Amniotic epithelial cell (primary cell): ENCODE results near the gene RUFY3.

ENCODE experiments used
- DNase-seq: peaks from one replicate; pipeline ENCODE4 v3.0.0-alpha.2; 2010; ENCODE audit warnings: low read depth

Gene RUFY3

GRCh38 chr4:70778888-70779422 is 57.2 kb downstream of the RUFY3 start:
- peak; percentile 100 for DNase-seq

GRCh38 chr4:70783096-70783495 is 61.3 kb downstream of the RUFY3 start:
- DNase-seq = no peak

DNA sequence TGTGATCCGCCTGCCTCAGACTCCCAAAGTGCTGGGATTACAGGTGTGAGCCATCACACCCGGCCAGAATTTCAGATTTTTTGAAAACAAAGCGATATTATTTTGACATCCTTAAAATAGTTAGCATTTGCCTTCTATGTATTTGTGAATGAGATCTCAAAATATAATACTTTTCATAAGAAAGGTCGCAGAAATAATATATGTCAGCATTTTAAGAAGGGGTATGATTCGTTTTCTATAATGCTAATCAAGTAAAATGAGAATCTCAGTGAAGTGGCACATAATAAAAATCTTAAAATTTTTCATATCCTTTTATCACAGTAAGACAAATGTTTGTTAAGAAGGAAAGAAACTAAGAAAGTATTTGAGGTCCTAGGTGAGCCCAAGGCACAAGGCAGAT is 65.7 kb downstream of the RUFY3 start:
- DNase-seq = no peak

GRCh38 chr4:70788733-70789132 is 67.0 kb downstream of the RUFY3 start:
- DNase-seq = no peak

- no peak for DNase-seq
Observed at GRCh38 chr4:70793626-70794025, 71.9 kb downstream of the RUFY3 start.

DNA sequence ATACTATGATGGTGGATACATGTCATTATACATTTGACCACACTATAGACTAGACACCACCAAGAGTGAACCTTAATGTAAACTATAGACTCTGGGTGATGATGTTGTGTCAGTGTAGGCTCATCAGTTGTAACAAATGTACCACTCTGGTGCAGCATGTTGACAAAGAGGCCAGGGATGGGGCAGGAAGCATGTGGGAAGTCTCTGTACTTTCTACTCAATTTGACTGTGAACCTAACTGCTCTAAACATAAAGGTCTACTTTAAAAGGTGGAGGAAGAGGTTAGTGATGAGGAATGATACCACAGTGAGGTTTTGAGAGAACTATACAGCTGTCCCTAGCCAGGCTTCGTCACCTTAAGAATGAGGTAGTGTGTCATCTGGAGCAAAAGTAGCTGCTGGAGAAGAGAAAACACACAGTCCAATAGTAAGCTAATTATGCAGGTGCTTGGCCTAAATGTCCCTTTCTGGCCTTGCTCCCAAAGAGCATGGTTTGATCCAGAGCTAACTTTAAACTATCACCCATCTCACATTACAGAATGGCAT is 79.6 kb downstream of the RUFY3 start:
- DNase-seq = no peak

- peak; percentile 44 for DNase-seq
Observed at GRCh38 chr4:70802928-70803580, 81.3 kb downstream of the RUFY3 start.

- DNase-seq = no peak
Observed at GRCh38 chr4:70808151-70808550, 86.4 kb downstream of the RUFY3 start.

- no peak for DNase-seq
Observed at GRCh38 chr4:70815370-70815769, 93.6 kb downstream of the RUFY3 start.

DNA sequence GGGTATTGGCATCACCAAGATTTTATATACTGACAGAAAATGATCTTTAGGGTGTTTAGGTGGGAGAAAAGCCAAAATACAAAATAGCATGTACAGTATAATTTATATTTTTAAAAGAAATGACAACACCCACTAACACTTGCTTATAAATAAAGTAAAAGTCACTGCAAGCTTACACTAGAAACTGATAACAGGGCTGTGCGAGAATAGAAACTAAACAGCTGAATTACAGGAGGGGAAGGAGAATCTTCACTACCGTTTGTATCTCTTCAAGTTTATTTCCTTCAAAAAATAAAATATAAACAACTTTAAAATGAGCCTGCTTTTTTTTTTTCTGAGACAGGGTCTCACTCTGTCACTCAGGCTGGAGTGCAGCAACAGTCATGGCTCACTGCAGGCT is 95.1 kb downstream of the RUFY3 start:
- no peak for DNase-seq

- no peak for DNase-seq
Observed at GRCh38 chr4:70818173-70818855, 96.5 kb downstream of the RUFY3 start.

DNA sequence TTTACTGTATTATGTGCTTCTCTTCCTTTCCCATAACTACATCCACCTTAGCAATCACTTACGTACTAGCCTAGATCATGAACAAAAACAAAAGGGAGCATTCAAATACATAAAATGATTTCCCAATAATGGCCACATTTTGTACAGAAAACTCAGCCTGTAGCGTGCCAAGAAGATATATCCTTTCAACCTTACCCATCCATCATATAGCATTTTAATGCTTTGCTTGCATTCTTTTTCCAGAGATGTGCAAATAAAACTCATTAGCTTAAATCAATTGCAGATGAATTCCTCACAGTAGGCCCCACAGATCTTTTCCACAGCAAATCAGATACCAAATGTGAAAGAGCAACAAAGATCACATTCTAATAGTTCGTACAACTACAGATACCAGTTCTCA is 97.2 kb downstream of the RUFY3 start:
- no peak for DNase-seq

GRCh38 chr4:70829015-70829414 is 107.3 kb downstream of the RUFY3 start:
- DNase-seq = no peak

- DNase-seq = no peak
Observed at GRCh38 chr4:70829492-70829891, 107.7 kb downstream of the RUFY3 start.

DNA sequence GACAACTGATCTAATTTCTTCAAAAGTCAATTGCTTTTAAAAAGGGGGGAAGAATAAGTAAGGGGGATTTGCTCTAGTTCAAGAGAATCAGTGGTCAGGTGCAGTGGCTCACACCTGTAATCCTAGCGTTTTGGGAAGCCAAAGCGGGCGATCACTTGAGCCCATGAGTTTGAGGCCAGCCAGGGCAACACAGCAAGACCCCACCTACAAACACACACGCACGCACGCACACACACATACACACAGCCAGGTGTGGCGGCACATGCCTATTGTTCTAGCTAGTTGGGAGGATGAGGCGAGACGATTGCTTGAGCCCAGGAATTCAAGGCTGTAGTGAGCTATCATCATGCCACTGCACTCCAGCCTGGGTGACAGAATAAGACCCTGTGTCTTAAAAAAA is 108.3 kb downstream of the RUFY3 start:
- DNase-seq = no peak

DNA sequence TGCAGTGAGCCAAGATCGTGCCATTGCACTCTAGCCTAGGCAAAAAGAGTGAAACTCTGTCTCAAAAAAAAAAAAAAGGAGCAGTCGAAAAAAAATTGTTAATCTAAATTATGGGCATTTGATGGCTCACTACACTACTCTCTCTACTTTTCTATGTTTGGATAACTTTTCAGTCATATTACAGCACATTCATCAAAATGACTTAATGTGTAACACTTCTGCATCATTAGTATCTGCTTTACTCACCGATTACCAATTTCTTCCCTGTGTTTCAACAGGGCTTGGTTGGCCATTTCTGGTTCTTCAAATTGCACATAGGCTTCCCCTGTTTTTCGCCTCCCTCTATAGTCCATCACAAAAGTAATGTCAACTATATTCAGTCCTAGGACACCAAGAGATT is 109.5 kb downstream of the RUFY3 start:
- DNase-seq = no peak

GRCh38 chr4:70833675-70834074 is 111.9 kb downstream of the RUFY3 start:
- no peak for DNase-seq

DNA sequence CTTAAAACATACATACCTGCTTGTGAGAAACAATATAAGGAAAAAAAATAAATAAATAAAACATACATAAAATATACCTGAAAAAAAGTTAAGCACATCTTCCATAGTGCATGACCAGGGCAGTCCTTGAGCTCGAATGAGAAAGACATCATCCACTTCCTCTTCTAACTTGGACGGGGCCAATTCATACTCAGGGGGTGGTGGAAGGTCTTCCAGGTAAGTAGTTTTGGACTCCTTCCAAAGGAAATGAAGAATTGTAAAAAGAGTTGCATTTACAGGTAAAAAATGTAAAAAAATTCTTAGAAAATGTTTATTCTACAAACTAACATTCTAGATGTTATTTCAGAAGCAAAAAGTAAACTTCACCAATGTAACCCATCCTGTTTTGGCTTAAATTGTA is 114.3 kb downstream of the RUFY3 start:
- DNase-seq = no peak

- DNase-seq = peak; percentile 19
Observed at GRCh38 chr4:70838204-70838603, 116.4 kb downstream of the RUFY3 start.

GRCh38 chr4:70838666-70839588 is 117.2 kb downstream of the RUFY3 start:
- peak; percentile 43 for DNase-seq

GRCh38 chr4:70839589-70840093 is 117.9 kb downstream of the RUFY3 start, which contains the start of gene GRSF1:
Gene GRSF1 (minus strand): TSS chr4:70839890. CDS start chr4:70839827, 63 bp downstream.
- peak; percentile 92 for DNase-seq

DNA sequence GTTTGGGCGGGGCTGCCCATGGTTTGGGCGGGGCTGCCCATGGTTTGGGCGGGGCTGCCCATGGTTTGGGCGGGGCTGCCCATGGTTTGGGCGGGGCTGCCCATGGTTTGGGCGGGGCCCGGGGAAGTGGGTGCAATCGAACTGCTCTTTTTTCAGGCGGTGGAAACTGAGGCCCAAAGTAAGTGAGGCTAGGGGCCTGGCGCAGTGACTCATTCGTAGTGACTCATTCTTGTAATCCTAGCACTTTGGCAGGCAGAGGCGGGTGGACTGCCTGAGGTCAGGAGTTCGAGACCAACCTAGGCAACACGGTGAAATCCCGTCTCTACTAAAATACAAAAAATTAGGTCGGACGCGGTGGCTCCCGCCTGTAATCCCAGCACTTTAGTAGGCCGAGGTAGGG is 118.4 kb downstream of the RUFY3 start:
- peak; percentile 59 for DNase-seq
